SK-N-SH treated with all-trans-retinoic acid at 6 μM for 48 hours (cell line): ENCODE data around the gene CUBN.

ENCODE experiments used
- ATAC-seq: fragments of 200-7000 bp; cut with Tn5 transposase; 3 replicates; pipeline ENCODE4 v1.9.1; 2020; ENCODE audit warnings: mild to moderate bottlenecking, moderate library complexity
- ARNTL ChIP-seq: fragments of 450-650 bp; formaldehyde crosslinking; IDR thresholded peaks from 2 replicates; pipeline ENCODE4 v1.5.0; 2020; ENCODE audit warnings: low read depth, mild to moderate bottlenecking, moderate library complexity, borderline replicate concordance
- BACH2 ChIP-seq: fragments of 250-450 bp; sonication (Bioruptor Pico); IDR thresholded peaks from 2 replicates; pipeline ENCODE4 v1.9.0; 2021; ENCODE audit warnings: mild to moderate bottlenecking, borderline replicate concordance
- CREB5 ChIP-seq: fragments of 250-450 bp; sonication (Bioruptor Pico); IDR thresholded peaks from 2 replicates; pipeline ENCODE4 v1.5.1; 2020; ENCODE audit warnings: low read depth, mild to moderate bottlenecking, moderate library complexity
- CSDC2 ChIP-seq: fragments of 250-450 bp; sonication (Bioruptor Pico); IDR thresholded peaks from 2 replicates; pipeline ENCODE4 v1.5.0; 2020; ENCODE audit warnings: mild to moderate bottlenecking, moderate library complexity
- ESRRG ChIP-seq: fragments of 250-450 bp; sonication (Bioruptor Pico); IDR thresholded peaks from 2 replicates; pipeline ENCODE4 v1.6.1; 2021; ENCODE audit warnings: mild to moderate bottlenecking
- GLIS3 ChIP-seq: fragments of 250-450 bp; sonication (Bioruptor Pico); IDR thresholded peaks from 2 replicates; pipeline ENCODE4 v1.5.0; 2020; ENCODE audit warnings: mild to moderate bottlenecking, moderate library complexity
- ISL1 ChIP-seq: fragments of 250-450 bp; sonication (Bioruptor Pico); IDR thresholded peaks from 2 replicates; pipeline ENCODE4 v2.1.2; 2022; ENCODE audit warnings: mild to moderate bottlenecking, moderate library complexity
- PATZ1 ChIP-seq: fragments of 250-450 bp; sonication (Bioruptor Pico); IDR thresholded peaks from 2 replicates; pipeline ENCODE4 v1.8.0; 2020; ENCODE audit warnings: mild to moderate bottlenecking, moderate library complexity, borderline replicate concordance
- POU6F1 ChIP-seq: fragments of 250-450 bp; sonication (Bioruptor Pico); IDR thresholded peaks from 2 replicates; pipeline ENCODE4 v1.8.0; 2021; ENCODE audit warnings: low read depth, mild to moderate bottlenecking, moderate library complexity, borderline replicate concordance
- PPARA ChIP-seq: fragments of 250-450 bp; sonication (Bioruptor Pico); IDR thresholded peaks from 2 replicates; pipeline ENCODE4 v1.5.0; 2020; ENCODE audit warnings: mild to moderate bottlenecking, borderline replicate concordance
- RARB ChIP-seq: fragments of 250-450 bp; sonication (Bioruptor Pico); IDR thresholded peaks from 2 replicates; pipeline ENCODE4 v1.8.0; 2021; ENCODE audit warnings: mild to moderate bottlenecking, moderate library complexity
- SNAI2 ChIP-seq: fragments of 250-450 bp; sonication (Bioruptor Pico); IDR thresholded peaks from 2 replicates; pipeline ENCODE4 v1.5.0; 2020; ENCODE audit warnings: mild to moderate bottlenecking, moderate library complexity
- TCF4 ChIP-seq: fragments of 250-450 bp; sonication (Bioruptor Pico); IDR thresholded peaks from 2 replicates; pipeline ENCODE4 v1.8.0; 2021; ENCODE audit warnings: mild to moderate bottlenecking, moderate library complexity, borderline replicate concordance
- TOX ChIP-seq: fragments of 250-450 bp; sonication (Bioruptor Pico); IDR thresholded peaks from 2 replicates; pipeline ENCODE4 v1.8.0; 2021; ENCODE audit warnings: mild to moderate bottlenecking, moderate library complexity, borderline replicate concordance
- ZC3H10 ChIP-seq: fragments of 250-450 bp; sonication (Bioruptor Pico); IDR thresholded peaks from 2 replicates; pipeline ENCODE4 v1.5.1; 2021; ENCODE audit warnings: mild to moderate bottlenecking, moderate library complexity
- ZFP3 ChIP-seq: fragments of 250-450 bp; sonication (Bioruptor Pico); IDR thresholded peaks from 2 replicates; pipeline ENCODE4 v1.5.0; 2020; ENCODE audit warnings: mild to moderate bottlenecking, moderate library complexity
- ZFP30 ChIP-seq: fragments of 450-650 bp; formaldehyde crosslinking; IDR thresholded peaks from 2 replicates; pipeline ENCODE4 v1.5.0; 2022; ENCODE audit warnings: mild to moderate bottlenecking, moderate library complexity
- ZNF565 ChIP-seq: fragments of 450-650 bp; formaldehyde crosslinking; conservative IDR thresholded peaks from 2 replicates; pipeline ENCODE4 v1.5.0; 2020; ENCODE audit warnings: low read depth, mild to moderate bottlenecking, moderate library complexity
- ZNF70 ChIP-seq: fragments of 450-650 bp; formaldehyde crosslinking; IDR thresholded peaks from 2 replicates; pipeline ENCODE4 v1.5.0; 2020; ENCODE audit warnings: mild to moderate bottlenecking, moderate library complexity
- TF ChIP-seq, protein P1 (sequence below): fragments of 250-450 bp; sonication (Bioruptor Pico); IDR thresholded peaks from 2 replicates; pipeline ENCODE4 v1.5.1; 2021; ENCODE audit warnings: mild to moderate bottlenecking, moderate library complexity
- TF ChIP-seq, protein P2 (sequence below): fragments of 250-450 bp; sonication (Bioruptor Pico); IDR thresholded peaks from 2 replicates; pipeline ENCODE4 v1.5.0; 2020; ENCODE audit warnings: mild to moderate bottlenecking, moderate library complexity

Gene CUBN

DNA sequence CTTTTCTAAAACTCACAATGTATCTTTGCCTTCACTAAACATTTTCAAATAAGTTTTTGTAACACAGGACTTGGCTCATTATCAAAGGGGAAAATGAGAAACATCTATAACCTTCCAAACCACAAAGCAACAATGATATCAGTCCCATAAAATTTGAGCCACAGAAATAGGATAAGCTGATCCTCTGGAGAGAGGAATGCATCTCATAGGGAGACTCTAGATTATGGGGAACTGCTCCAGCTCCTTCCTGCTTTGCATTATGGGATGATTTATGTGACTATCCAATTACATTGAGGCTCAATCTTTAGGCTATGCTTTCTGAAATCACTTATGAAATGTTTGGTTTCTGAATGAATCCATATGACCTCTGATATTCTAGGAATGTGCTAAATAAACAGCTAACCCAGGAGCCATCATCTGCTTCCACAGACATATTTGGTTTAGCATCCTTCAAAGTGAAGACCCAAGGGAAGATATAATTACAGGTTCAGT, 70.4 kb downstream of the CUBN start (continued):
- TF ChIP-seq ZFP30 (no peak), PATZ1 (CRISPR knock-in tag) (peak; percentile 50; the same call in 1 of the 2 replicates), ISL1 (peak; percentile 93), ZNF565 (CRISPR knock-in tag) (no peak), ZNF70 (no peak), RARB (CRISPR knock-in tag) (no peak), SNAI2 (no peak), TCF4 (CRISPR knock-in tag) (no peak; the same call in 1 of the 2 replicates), BACH2 (CRISPR knock-in tag) (no peak)
- TF ChIP-seq, protein P1, sequence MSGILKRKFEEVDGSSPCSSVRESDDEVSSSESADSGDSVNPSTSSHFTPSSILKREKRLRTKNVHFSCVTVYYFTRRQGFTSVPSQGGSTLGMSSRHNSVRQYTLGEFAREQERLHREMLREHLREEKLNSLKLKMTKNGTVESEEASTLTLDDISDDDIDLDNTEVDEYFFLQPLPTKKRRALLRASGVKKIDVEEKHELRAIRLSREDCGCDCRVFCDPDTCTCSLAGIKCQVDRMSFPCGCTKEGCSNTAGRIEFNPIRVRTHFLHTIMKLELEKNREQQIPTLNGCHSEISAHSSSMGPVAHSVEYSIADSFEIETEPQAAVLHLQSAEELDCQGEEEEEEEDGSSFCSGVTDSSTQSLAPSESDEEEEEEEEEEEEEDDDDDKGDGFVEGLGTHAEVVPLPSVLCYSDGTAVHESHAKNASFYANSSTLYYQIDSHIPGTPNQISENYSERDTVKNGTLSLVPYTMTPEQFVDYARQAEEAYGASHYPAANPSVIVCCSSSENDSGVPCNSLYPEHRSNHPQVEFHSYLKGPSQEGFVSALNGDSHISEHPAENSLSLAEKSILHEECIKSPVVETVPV (CRISPR knock-in tag): peak; percentile 79; the same call in 1 of the 2 replicates
- TF ChIP-seq, protein P2, sequence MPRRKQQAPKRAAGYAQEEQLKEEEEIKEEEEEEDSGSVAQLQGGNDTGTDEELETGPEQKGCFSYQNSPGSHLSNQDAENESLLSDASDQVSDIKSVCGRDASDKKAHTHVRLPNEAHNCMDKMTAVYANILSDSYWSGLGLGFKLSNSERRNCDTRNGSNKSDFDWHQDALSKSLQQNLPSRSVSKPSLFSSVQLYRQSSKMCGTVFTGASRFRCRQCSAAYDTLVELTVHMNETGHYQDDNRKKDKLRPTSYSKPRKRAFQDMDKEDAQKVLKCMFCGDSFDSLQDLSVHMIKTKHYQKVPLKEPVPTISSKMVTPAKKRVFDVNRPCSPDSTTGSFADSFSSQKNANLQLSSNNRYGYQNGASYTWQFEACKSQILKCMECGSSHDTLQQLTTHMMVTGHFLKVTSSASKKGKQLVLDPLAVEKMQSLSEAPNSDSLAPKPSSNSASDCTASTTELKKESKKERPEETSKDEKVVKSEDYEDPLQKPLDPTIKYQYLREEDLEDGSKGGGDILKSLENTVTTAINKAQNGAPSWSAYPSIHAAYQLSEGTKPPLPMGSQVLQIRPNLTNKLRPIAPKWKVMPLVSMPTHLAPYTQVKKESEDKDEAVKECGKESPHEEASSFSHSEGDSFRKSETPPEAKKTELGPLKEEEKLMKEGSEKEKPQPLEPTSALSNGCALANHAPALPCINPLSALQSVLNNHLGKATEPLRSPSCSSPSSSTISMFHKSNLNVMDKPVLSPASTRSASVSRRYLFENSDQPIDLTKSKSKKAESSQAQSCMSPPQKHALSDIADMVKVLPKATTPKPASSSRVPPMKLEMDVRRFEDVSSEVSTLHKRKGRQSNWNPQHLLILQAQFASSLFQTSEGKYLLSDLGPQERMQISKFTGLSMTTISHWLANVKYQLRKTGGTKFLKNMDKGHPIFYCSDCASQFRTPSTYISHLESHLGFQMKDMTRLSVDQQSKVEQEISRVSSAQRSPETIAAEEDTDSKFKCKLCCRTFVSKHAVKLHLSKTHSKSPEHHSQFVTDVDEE (CRISPR knock-in tag): no peak

- TF ChIP-seq ARNTL (CRISPR knock-in tag): no peak
- TF ChIP-seq ZFP3 (CRISPR knock-in tag): no peak
- no peak for TF ChIP-seq GLIS3 (CRISPR knock-in tag)
- TF ChIP-seq PPARA: no peak
- no peak for TF ChIP-seq ESRRG (CRISPR knock-in tag)
- no peak for TF ChIP-seq TCF4 (CRISPR knock-in tag)
- TF ChIP-seq POU6F1 (CRISPR knock-in tag): no peak
- ATAC-seq: no peak
Measured at GRCh38 chr10:17058093-17058492, 71.5 kb downstream of the CUBN start.

- ATAC-seq: peak; percentile 58
- TF ChIP-seq TOX (CRISPR knock-in tag) (peak; percentile 33; the same call in 1 of the 2 replicates), RARB (CRISPR knock-in tag) (no peak)
Measured at GRCh38 chr10:17056781-17057428, 72.7 kb downstream of the CUBN start.

- TF ChIP-seq ZFP30 (no peak), ZC3H10 (CRISPR knock-in tag) (no peak), PATZ1 (CRISPR knock-in tag) (no peak), SNAI2 (no peak), CSDC2 (CRISPR knock-in tag) (no peak), CREB5 (CRISPR knock-in tag) (no peak)
- TF ChIP-seq, protein P1 (CRISPR knock-in tag): no peak
- no peak for ATAC-seq
Measured at GRCh38 chr10:17053513-17053912, 76.1 kb downstream of the CUBN start.
